SHP77 treated with DMSO at 0.1 percent for 48 hours (cell line): ENCODE measurements around the gene SLC38A1.
"Not testable (repeated sequence)": the region's sequence is repeated elsewhere in the genome, so short reads cannot be mapped to it uniquely, and the experiment has no call there.

ENCODE experiments used
- DNase-seq: peaks from one replicate; lab custom pipeline; 2025; lab: John Stamatoyannopoulos, UW

Gene SLC38A1

GRCh38 chr12:46164186-46164761 is 104.6 kb downstream of the SLC38A1 start:
- DNase-seq, result no peak

- not testable (repeated sequence) for DNase-seq
These were observed 106.2 kb downstream of the SLC38A1 start for GRCh38 chr12:46162549-46163076.

- DNase-seq, result no peak
These were observed 107.7 kb downstream of the SLC38A1 start for GRCh38 chr12:46160981-46161690.

GRCh38 chr12:46160101-46160980 is 108.5 kb downstream of the SLC38A1 start:
- no peak for DNase-seq

GRCh38 chr12:46159309-46159901 is 109.4 kb downstream of the SLC38A1 start:
- no peak for DNase-seq

- DNase-seq, result no peak
These were observed 110.3 kb downstream of the SLC38A1 start for GRCh38 chr12:46158501-46158900.

GRCh38 chr12:46154221-46154985 is 114.4 kb downstream of the SLC38A1 start:
- no peak for DNase-seq

GRCh38 chr12:46153268-46153872 is 115.5 kb downstream of the SLC38A1 start:
- DNase-seq, result peak; percentile 50

- DNase-seq, result no peak
These were observed 116.4 kb downstream of the SLC38A1 start for GRCh38 chr12:46152456-46152855.

- DNase-seq, result no peak
These were observed 118.1 kb downstream of the SLC38A1 start for GRCh38 chr12:46150735-46151134.

GRCh38 chr12:46149905-46150304 is 118.9 kb downstream of the SLC38A1 start:
- DNase-seq, result no peak

GRCh38 chr12:46149079-46149464 is 119.8 kb downstream of the SLC38A1 start:
- peak; percentile 15 for DNase-seq

- no peak for DNase-seq
These were observed 120.3 kb downstream of the SLC38A1 start for GRCh38 chr12:46148327-46149078.

GRCh38 chr12:46147144-46147543 is 121.7 kb downstream of the SLC38A1 start:
- no peak for DNase-seq

GRCh38 chr12:46145881-46146280 is 123.0 kb downstream of the SLC38A1 start:
- no peak for DNase-seq

GRCh38 chr12:46144433-46144832 is 124.4 kb downstream of the SLC38A1 start:
- no peak for DNase-seq

GRCh38 chr12:46136249-46136648 is 132.6 kb downstream of the SLC38A1 start:
- no peak for DNase-seq

GRCh38 chr12:46135750-46136149 is 133.1 kb downstream of the SLC38A1 start:
- DNase-seq, result no peak

- DNase-seq, result no peak
These were observed 134.0 kb downstream of the SLC38A1 start for GRCh38 chr12:46134852-46135251.

GRCh38 chr12:46134205-46134811 is 134.5 kb downstream of the SLC38A1 start:
- no peak for DNase-seq
